Kidney glomerular epithelial cell (primary cell): Measurements from ENCODE around the gene CXCL3.
"Not testable (repeated sequence)": the region's sequence is repeated elsewhere in the genome, so short reads cannot be mapped to it uniquely, and the experiment has no call there.

Experiments used
- DNase-seq: peaks from one replicate; lab custom pipeline; 2025; lab: John Stamatoyannopoulos, UW

Gene CXCL3

DNA sequence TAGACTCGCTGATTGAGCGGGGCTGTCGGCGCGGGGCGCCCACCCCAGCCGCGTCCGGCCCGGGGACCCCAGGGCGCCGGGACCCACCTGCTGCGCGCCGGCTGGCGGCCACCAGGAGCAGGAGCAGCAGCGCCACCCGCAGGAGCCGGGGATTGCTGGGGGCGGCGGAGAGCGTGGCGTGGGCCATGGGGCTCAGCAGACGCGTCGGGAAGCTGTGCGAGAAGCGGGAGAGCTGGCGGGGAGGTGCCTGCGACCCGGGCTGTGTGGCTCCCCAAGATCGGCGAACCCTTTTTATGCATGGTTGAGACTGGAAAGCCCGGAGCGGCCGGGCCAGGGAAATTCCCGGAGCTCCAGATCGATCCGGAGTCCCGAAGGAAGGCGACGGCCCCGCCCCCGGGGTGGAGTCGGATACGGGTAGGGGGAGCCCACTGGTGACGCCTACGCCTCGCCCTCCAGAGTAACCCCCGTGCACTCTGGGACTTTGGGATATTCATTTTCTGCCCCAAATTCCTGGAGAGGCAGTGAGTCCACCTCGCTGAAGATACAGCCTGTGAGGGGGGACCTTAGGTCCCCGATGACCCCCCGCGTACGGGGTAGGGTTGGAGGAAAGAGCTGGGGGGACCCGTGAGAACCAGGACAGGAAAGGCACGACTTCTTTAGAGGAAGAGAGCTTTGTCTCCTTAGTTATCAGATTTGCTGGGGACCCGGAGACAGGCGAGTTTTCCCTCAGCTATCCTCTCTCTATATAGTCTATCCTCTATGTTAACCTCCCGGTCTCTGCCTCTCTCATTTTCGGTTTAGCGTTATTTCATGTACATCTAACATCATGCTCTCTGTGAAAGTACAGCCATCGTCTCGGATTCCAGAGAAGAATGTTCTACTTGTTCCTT is at the start of gene CXCL3:
Gene CXCL3 (minus strand): TSS at position 265 of the 890 bp plus-strand sequence. CDS start 78 bp downstream, at position 187.
- peak; percentile 71 for DNase-seq

DNA sequence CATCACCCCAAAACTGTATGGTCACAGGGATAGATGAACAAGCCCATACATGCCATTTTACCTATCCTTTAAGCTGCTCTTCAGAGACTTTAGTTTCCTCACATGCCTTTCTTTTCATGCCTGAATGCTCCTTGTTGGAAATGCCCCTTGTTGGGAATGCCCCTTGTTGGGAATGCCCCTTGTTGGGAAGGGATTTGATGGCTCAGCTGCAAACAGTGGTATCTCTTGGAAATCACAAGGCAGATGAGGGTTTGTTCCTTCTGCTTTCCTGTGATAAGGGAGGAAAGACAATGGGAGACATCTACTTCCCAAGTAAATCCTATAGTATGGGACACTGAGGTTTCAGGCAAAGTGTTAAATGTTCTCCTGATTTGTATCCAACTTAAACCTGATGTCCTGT is 49.0 kb upstream of the CXCL3 start:
- peak; percentile 3 for DNase-seq

DNA sequence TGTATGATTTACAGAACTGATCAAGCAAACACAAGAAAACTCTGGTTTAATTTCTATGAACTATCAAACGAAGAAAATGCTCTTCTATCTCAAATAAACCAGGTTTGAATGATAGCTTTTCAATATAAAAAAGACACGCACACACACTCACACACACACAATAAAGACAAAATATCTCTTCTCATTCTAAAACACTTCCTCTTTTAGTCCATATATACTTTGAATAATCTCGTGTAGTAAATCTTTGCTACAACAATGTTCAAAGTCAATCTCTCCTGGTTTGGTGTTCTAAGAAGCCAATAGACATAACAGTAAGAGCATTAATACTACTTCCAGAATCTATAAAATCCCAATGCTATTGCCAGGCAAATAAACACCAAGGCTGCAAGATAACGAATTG is 47.2 kb upstream of the CXCL3 start:
- no peak for DNase-seq

DNA sequence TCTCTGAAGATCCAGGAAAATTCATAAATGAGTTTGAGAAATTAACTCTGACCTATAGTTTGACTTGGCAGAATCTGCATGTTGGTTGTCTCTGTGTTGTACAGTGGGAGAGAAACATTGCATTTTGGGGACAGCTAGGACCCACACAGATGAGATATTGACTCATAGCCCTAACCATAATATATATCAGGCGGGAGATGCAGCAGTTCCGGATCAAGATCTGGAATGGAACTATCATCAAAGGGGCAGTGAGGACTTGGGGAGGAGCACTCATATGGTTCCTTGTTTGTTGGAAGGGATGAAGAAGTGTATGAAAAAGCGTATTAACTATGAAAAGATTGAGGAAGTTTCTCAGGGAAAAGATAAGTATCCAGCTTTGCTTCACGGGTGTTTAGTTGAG is 46.5 kb upstream of the CXCL3 start:
- DNase-seq, result no peak

DNA sequence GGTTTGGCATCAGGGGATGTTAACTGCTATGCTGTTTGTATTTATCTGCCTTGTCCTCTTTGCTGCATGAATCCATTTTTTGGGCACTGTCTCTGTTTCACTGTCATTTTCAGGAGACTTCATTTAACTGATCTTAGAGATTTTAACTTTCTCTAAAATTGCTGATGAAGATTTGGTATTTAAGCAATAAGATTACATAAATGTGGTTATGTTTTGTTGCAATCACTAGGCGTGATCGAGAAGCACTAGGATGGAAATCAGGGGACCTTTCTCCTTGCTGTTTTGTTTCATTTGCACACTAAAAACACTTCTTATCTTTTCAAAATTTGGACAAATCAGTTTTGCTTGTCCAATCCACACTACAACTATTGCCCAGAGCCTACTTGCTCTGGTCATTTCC is 45.1 kb upstream of the CXCL3 start:
- no peak for DNase-seq

DNA sequence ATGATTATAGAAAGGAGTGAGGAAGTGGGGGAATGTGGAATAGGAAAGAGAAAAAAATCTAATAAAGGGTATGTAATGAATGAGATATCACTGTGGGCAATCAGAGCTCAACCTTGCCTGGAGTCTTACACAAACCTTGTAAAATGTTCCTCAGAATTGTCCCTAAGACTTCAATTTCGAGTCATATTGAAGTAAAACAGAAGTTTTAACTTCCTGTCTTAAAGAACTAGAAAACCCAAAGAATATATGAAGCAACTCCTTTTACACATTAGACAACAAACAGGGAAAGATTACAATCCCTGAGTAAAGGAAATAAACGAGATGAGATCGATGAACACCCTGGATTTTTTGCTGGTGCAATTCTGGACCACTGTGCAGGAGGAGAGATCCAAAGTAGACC is 42.5 kb upstream of the CXCL3 start:
- no peak for DNase-seq

DNA sequence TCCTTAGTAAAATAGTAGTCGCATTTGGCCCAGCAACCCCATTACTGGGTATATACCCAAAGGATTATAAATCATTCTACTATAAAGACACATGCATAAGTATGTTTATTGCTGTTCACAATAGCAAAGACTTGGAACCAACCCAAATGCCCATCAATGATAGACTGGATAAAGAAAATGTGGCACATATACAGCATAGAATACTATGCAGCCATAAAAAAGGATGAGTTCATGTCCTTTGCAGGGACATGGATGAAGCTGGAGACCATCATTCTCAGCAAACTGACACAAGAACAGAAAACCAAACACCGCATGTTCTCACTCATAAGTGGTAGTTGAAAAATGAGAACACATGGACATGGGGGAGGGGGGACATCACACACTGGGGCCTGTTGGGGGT is 41.9 kb upstream of the CXCL3 start:
- DNase-seq, result not testable (repeated sequence)

DNA sequence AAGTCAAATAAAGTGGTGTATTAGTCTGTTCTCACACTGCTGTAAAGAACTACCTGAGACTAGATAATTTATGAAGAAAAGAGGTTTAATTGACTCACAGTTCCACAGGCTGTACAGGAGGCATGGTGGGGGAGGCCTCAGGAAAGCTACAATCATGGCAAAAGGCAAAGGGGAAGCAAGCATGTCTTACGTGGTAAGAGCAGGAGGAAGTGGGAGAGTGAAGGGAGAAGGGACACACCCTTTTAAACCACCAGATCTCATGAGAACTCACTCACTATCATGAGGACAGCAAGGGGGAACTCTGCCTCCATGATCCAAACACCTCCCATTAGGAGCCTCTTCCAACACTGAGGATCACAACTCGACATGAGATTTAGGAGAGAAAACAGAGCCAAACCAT is 40.5 kb upstream of the CXCL3 start:
- DNase-seq, result not testable (repeated sequence)

DNA sequence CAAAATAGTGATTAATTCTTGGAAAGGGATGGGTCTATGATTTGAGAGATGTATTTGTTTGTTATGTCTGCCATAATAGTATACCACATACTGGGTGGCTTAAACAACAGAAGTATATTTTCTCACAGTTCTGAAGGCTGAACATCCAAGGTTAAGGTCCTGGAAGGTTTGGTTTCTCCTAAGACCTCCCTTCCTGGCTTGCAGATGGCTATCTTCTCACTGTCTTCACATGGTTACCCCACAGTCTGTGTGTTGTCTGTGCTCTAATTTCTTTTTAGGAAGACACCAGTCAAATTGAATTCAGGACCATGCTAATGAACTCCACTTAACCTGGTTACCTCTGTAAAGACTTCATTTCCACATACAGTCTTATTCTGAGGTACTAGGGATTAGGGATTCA is 34.9 kb upstream of the CXCL3 start:
- DNase-seq, result no peak

DNA sequence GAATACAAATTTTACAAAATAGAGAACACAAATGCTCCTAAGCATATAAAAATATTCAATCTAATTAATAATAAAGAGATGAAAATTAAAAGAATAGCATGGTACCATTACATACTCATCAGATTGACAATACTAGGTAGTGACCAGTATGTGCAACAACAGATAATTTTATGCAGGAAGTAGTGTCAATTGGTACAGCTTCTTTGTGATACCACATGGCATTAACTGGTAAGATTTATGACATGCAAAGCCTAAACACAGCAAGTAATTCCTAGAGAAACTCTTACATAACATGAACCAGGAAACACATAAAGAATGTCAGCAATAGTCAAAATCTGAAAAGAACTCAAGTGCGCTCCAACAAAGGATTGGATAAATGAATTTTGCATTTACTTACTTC is 34.2 kb upstream of the CXCL3 start:
- no peak for DNase-seq

DNA sequence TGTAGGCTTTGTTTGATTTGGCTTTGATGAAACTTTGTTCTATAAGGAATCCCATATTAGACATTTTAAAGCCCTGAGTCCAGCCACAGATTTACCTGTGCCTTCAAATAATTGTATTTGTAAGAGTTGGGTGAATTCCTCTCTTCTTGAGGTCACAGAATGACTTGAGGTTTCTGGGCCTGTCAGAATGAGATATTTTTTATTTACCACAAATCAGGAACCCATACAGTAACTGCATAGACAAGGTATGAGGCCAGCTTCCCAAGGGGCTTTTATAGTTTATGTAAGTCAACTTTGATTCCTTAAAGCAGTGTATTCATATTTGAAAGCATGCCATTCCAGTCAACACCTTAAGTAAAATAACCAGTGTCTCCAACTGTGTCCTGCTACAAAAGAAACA is 29.1 kb upstream of the CXCL3 start:
- DNase-seq, result no peak

DNA sequence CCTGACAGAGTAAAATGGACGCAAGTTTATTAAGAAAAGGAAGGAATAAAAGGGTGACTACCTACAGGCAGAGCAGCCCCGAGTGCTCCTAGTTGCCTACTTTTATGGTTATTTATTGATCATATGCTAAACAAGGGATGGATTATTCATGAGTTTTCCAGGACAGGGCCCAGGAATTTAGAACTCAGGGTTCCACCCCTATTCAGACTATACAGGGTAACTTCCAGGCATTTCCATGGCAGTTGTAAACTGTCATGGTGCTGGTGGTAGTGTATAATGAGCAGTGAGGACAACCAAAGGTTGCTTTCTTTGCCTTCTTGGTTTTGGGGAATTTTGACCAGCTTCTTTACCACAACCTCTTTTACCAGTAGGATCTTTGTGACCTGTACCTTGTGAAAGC is 27.7 kb upstream of the CXCL3 start:
- no peak for DNase-seq

DNA sequence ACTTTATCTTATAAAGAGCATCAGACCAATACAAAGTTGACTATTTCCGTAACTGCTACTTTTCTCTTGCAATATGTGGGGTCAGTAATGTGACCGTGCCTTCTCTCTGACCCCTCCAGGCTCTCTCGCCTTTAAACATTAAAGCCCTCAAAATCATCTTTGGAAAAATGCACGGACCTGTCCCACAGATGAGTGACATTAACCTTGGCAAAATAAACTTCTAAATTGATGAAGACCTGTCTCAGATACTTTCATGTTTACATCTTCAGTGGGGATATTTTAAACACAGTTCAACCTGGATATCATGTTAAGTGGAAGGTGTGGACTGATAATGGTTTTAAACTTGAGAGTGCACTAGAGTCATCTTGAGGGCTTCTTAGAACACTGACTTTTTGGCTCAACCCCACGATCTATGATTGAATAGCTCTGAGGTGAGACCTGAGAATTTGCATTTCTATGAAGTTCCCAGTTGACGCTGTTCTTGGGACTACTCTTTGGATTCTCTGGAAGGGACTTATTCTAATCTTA is 26.7 kb upstream of the CXCL3 start:
- no peak for DNase-seq

DNA sequence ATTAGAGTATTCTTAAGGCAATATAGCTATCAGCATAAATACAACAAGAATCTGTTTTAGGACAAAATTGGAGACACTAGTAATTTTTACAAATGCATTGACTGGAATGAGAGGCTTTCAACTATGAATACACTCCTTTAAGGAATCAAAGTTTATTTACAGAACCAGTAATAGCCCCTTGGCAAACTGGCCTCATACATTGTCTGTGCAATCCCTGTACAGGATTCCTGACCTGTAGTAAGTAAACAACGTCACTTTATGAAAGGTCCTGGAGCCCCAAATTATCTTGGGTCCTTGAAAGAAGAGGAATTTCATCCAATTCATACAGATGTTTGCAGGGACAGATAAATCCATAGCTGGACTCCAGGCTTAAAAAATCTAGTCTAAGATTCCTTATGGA is 25.4 kb upstream of the CXCL3 start:
- no peak for DNase-seq

DNA sequence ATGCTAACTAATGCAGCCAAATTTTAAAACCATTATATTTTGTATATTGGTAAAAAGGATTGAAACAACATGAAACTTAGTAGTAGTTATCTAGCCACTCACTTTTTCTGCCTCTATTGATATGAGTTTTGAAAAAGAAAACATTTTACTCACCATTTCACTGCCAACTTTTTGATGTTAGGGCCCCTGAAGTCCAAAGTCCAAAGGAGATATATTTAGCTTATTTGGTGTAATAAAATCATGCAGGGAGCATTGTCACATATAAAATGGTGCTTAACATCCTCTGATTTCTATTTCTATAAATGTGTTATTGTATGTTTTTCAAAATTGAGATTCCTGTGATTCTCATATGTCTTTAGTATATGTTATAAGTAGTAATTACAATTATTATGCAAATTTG is 24.5 kb upstream of the CXCL3 start:
- no peak for DNase-seq

DNA sequence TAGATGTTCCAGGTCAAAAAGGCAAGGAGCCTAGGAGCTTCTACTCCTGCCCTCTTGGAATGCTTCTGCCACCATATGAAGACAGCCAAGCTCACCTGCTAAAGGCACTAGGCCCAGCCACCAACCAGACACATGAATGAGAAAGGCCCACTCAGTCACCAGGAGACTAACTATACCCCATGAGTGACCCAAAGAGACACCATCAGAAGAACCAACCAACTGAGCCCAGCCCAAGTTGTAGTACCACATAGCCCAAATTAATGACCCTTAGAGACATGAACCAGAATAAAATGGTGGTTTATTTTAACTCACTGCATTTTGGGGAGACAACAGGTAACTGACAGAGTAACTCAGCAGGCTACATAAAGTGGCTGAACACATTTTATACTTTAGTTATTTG is 22.9 kb upstream of the CXCL3 start:
- DNase-seq, result no peak

DNA sequence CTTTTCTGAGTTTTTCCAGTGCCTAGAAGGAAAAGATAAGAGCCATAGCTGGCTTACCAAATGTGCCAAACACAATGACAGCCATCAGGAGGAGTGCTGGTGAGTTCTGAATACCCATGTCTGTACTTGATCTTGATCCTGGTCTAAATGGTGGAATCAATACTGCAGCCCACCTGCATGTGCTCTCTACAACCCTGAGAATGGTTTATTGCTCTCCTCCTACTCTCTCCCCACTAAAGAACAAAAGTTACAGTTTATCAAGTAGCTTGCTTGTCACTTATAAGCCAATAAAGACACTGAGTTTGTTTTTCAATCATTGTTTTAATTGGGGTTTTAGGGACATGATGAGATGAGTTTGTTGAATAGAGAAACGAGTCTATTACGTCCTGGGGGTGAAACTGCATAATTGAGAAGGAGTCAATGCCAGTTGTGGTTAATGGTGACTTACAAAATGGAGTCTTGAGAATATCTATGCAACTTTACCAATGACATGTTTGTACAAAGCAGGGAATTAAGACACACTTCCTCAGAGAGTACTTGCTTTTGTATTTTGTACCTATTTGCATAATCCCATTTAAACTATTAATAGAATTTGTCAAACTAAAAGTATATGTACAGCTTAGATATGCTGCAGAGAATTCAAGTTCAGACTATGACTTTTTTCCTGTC is 20.8 kb upstream of the CXCL3 start:
- DNase-seq, result no peak

DNA sequence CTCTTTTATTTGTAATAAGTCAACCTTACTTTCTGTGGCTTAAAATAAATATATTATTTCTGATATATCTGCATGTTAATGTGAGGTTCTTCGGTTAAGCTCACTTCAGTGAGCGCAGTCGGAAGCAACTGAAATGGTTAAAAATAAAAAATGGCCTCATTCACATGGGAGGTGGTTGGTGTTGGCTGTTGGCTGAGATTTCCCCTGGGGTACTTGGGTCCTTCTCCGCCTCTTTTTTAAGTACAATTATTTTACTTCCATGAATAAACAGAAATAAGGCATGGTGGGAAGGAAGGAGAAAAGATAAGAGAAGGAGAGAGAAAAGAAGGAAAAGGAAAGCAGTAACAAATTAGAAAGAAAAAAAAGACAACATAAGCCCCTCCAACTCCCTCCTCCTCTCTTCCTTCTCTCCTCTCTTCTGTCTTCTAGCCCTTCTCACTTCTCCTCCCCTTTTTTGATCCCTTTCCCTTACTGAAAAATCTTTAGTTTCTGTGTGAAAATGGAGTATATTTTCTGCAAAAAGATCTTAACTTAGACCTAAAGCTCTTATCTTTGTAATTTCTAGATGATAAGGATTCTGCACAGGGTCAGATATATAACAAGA is 19.7 kb upstream of the CXCL3 start:
- no peak for DNase-seq

DNA sequence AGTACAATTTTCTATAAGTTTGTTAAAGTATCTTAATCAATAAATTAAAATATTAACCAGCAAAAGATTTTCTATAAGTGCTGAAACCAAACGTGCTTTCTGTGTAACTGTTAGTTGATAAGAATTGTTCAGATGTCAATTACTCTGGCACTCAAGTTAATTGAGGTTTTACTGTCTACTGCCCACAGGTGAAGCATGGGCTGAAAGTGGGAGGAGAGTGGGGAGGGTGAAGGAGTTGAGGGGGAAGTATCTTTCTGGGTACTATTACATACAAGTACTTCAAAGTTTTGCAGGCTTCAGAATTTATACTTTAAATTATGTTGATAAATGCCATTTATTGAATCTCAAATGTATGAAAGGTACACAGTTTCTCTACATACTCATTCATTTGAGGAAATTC is 19.1 kb upstream of the CXCL3 start:
- DNase-seq, result no peak

DNA sequence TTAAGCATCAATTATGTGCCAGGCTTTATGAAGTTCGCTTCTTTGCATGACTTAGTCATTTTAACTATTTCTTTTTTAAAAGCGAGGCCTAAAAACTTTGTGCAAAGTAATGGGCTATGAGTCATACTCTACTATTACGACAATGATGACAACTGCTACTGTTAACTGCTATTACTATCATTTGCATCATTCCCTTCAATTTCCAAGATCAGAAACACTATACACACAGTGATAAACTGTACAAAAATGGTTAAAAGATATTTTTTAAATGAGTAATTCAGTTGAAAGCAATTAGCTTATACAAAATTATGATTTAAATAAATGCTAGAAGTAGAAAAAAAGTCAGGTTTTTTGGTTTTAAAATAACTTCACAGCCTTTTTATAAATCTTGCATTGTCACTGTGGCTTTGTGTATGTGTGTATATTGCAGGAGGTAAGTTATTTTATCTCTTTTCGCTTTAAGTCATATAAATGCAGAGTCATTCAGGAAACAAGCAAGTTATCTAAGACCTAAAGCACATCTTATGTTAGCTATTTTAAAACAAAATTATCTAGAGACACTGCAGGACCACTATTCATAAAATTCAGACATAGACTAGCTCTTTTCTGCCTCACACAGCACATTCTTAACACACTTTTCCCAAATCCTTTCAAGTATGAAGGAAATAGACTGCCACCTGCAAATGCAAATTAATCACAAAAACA is 18.5 kb upstream of the CXCL3 start:
- DNase-seq, result peak; percentile 37

DNA sequence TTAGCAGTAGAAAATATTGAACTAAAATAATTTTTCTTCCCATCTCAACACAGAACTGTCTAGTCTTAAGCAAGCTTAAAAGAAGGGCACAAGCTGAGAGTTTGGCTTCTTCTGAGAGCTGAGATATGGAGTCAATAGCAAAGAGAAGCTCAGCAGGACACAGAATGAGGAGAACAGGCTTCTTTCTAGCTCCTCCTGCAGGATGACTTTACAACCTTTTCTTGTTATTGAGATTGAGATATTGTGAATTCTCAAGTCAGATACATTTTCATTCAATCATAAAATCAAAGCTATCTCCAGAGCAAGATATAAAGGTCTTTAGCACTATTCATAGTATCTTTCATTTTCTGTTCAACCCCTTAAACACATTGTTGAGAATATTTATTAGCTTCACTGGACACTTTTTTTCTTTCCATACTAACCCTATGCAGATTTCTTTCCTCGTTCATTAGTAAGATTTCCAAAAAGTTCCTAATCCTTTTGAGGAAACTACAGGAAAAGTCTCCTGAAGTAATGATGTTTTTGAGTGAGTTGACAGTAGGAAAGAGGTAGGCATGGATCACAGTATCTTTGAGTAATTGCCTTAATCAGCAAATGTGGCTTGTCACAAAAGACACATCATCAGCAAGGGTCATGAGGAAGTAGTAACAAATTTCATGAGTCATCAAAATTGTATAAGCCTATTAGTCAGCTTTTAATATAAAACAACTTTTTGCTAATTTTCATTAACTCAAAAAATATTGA is 17.8 kb upstream of the CXCL3 start:
- DNase-seq, result no peak

DNA sequence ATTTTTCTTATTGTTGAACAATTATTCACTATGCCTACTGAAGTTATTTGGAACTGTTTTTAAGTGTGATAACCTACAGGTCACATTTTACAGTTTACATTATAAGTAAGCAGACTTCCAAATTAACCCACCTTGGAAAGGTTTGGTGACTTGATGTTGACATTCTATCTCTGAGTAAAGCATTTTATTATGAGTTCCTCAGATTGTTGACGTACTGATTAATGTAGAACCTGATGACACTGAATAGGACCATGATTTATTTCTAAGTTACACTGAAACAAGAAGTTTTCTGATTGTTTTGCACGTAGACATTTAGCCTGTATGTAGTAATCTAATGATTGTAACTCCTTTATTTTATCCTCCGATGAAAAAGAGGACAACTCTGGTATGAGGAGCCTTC is 17.0 kb upstream of the CXCL3 start:
- DNase-seq, result no peak
